ENCODE data around the gene LBH.

DNA sequence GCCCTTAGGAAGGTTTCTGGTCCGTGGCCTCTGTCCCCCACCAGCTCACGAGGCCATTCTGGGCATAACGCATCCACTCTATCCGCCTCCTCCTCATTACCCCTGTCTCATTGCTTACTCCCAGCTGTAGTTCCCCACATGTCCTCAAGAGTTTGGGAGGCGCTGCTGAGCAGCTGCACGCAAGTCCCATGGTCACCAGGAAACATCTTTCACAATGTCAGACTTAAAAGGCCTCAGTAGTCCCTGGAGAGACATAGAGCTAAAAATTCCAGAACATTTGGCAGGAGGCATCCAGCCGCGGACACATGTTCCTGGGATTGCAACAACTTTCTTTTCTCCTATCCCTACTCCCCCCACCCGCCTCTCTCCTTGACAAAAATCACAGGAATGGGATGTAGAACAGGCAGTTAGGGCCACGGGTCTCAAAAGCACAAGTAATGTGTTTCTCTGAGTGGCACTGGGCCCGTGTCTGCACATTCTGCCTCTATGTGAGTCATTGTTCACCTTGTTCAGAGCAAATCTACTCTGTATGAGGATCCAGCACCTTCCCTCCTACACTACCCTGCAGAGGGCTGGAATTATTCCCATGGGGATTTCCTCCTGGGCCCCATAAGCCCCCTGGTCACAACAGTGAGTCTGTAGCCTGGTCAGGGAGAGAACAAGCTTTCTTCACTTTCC, 8.1 kb downstream of the LBH start:
- TF ChIP-seq POLR2AphosphoS5 (IDR thresholded peaks at IDR 0.05) (peak; percentile 43 to 72 (median 57)), POLR2A (IDR thresholded peaks at IDR 0.05) (no peak)
- TF ChIP-seq, protein P1, sequence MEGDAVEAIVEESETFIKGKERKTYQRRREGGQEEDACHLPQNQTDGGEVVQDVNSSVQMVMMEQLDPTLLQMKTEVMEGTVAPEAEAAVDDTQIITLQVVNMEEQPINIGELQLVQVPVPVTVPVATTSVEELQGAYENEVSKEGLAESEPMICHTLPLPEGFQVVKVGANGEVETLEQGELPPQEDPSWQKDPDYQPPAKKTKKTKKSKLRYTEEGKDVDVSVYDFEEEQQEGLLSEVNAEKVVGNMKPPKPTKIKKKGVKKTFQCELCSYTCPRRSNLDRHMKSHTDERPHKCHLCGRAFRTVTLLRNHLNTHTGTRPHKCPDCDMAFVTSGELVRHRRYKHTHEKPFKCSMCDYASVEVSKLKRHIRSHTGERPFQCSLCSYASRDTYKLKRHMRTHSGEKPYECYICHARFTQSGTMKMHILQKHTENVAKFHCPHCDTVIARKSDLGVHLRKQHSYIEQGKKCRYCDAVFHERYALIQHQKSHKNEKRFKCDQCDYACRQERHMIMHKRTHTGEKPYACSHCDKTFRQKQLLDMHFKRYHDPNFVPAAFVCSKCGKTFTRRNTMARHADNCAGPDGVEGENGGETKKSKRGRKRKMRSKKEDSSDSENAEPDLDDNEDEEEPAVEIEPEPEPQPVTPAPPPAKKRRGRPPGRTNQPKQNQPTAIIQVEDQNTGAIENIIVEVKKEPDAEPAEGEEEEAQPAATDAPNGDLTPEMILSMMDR (IDR thresholded peaks at IDR 0.05): peak; percentile 90 to 98 (median 95)
